NOMO-1 treated with dmso at 0.1 percent for 144 hours (cell line): ENCODE results near the gene ANTKMT.

Experiments used
- DNase-seq: peaks from one replicate; lab custom pipeline; 2025; ENCODE audit not compliant: unreplicated experiment; lab: John Stamatoyannopoulos, UW

Gene ANTKMT

GRCh38 chr16:763369-764183 lies 42.6 kb downstream of the ANTKMT start:
- no peak for DNase-seq

- no peak for DNase-seq
These were observed 43.3 kb downstream of the ANTKMT start for GRCh38 chr16:764184-764750.

- no peak for DNase-seq
These were observed 44.0 kb downstream of the ANTKMT start for GRCh38 chr16:764848-765487.

- DNase-seq = no peak
These were observed 44.5 kb downstream of the ANTKMT start for GRCh38 chr16:765488-765865.

GRCh38 chr16:766008-766819 lies 45.3 kb downstream of the ANTKMT start:
- no peak for DNase-seq

- no peak for DNase-seq
These were observed 46.1 kb downstream of the ANTKMT start for GRCh38 chr16:766820-767640.

- DNase-seq = no peak
These were observed 46.8 kb downstream of the ANTKMT start for GRCh38 chr16:767743-768235.

GRCh38 chr16:768428-768827 lies 47.5 kb downstream of the ANTKMT start:
- DNase-seq = no peak

GRCh38 chr16:769184-769784 lies 48.3 kb downstream of the ANTKMT start:
- DNase-seq = no peak

- no peak for DNase-seq
These were observed 49.0 kb downstream of the ANTKMT start for GRCh38 chr16:769934-770333.

- no peak for DNase-seq
These were observed 49.5 kb downstream of the ANTKMT start for GRCh38 chr16:770411-770810.
